ENCODE results near the gene CLSTN2.

- TF ChIP-seq POLR2A (IDR thresholded peaks at IDR 0.05; ENCODE audit: low read depth, low read length) (no peak), POLR2AphosphoS5 (IDR thresholded peaks at IDR 0.05; ENCODE audit: low read depth, low read length) (no peak), PAX5 (IDR thresholded peaks at IDR 0.05; ENCODE audit: insufficient read depth, low read length, severe bottlenecking) (no peak), TAF1 (IDR thresholded peaks at IDR 0.05; ENCODE audit: low read depth, low read length) (no peak), SPI1 (IDR thresholded peaks at IDR 0.05; ENCODE audit: low read depth, low read length) (no peak)
Measured at GRCh38 chr3:140573011-140573410, 638.0 kb downstream of the CLSTN2 start.
